ENCODE results near the gene CX3CR1.
A peak's percentile ranks its signal among the peaks of the same experiment; 100 is the strongest.
"Not testable (repeated sequence)": the region's sequence is repeated elsewhere in the genome, so short reads cannot be mapped to it uniquely, and the experiment has no call there.

The CX3CR1 gene

GRCh38 chr3:39279745-39280517, at the start of gene CX3CR1:
TSS of gene CX3CR1 (minus strand) at chr3:39280036. CDS start at chr3:39266509, 13,527 bp downstream.
- DNase-seq = no peak

GRCh38 chr3:39329493-39329892, 49.7 kb upstream of the CX3CR1 start, which contains the start of gene CCR8:
TSS of gene CCR8 (plus strand) at chr3:39329709. CDS start at chr3:39332332, 2,623 bp downstream.
- DNase-seq = peak; percentile 7

- no peak for DNase-seq
Observed at GRCh38 chr3:39327746-39328349, 48.0 kb upstream of the CX3CR1 start.

GRCh38 chr3:39327053-39327745, 47.4 kb upstream of the CX3CR1 start:
- no peak for DNase-seq

GRCh38 chr3:39325236-39325635, 45.4 kb upstream of the CX3CR1 start:
- no peak for DNase-seq

GRCh38 chr3:39323494-39323893, 43.7 kb upstream of the CX3CR1 start:
- no peak for DNase-seq

- DNase-seq = no peak
Observed at GRCh38 chr3:39322936-39323335, 43.1 kb upstream of the CX3CR1 start.

- not testable (repeated sequence) for DNase-seq
Observed at GRCh38 chr3:39322209-39322715, 42.4 kb upstream of the CX3CR1 start.

GRCh38 chr3:39321574-39321983, 41.7 kb upstream of the CX3CR1 start:
- not testable (repeated sequence) for DNase-seq

- DNase-seq = no peak
Observed at GRCh38 chr3:39319249-39319648, 39.4 kb upstream of the CX3CR1 start.

GRCh38 chr3:39318301-39318700, 38.5 kb upstream of the CX3CR1 start:
- DNase-seq = no peak

- DNase-seq = no peak
Observed at GRCh38 chr3:39317571-39318169, 37.8 kb upstream of the CX3CR1 start.

GRCh38 chr3:39315420-39315819, 35.6 kb upstream of the CX3CR1 start:
- DNase-seq = no peak

- no peak for DNase-seq
Observed at GRCh38 chr3:39313289-39313688, 33.5 kb upstream of the CX3CR1 start.

GRCh38 chr3:39302178-39302577, 22.3 kb upstream of the CX3CR1 start:
- no peak for DNase-seq

GRCh38 chr3:39299279-39299678, 19.4 kb upstream of the CX3CR1 start:
- DNase-seq = no peak

GRCh38 chr3:39296197-39297077, 16.6 kb upstream of the CX3CR1 start:
- DNase-seq = no peak

GRCh38 chr3:39295184-39295775, 15.4 kb upstream of the CX3CR1 start:
- DNase-seq = no peak

GRCh38 chr3:39294446-39295183, 14.8 kb upstream of the CX3CR1 start:
- no peak for DNase-seq

- DNase-seq = no peak
Observed at GRCh38 chr3:39292961-39293360, 13.1 kb upstream of the CX3CR1 start.

GRCh38 chr3:39291903-39292329, 12.1 kb upstream of the CX3CR1 start:
- no peak for DNase-seq
